ENCODE data around the gene UNC5C. TPM values are rescaled to one million over a fixed set of nuclear protein-coding genes. Genes with fewer than 3 reads are reported as not detected.

Gene UNC5C
- polyA plus RNA-seq, 1 of the 3 experiments (the other 2 are of a cell fraction), result 3.3 TPM

DNA sequence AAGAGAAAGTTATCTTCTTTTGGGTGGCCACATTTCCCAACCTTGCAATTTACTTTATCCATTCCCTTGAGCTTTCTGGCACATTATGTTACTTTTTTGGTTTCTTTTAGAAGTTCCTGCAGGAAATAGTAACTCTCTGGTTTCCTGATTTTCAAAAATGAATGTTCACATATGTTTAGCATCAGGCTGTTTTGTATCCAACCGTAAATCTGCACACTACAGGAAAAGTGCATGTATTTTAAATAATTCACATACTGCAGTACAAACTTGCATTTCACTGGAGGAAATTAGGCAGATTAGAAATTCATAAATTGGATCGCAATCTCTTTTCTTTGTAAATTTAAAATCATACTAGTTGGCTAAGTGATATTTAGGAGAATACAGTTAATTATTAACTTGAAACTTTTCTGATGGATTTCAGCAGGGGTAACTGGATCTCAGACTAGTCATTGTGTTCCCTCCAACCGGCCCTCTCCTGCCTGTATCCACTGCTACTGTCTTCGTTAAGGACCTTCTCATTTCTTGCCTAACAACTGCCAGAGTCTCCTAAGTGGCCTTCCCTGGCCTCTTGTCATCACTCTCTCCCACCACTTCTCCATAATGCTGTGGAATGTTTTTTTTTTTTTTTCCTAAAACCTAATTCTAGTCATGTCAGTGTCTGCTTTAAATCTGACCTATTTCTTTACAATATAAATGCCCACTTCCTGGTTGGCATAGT, 137.2 kb downstream of the UNC5C start:
- ChIA-PET POLR2A (no interaction called here), CTCF (no interaction called here)
- Histone ChIP-seq H3K9ac (no peak overlapping the region), H3K36me3 (replicated peaks in 1 of 2; ENCODE audit: control insufficient read depth in 1 of 2, insufficient read depth in 2 of 2, low read length in 1 of 2) (peaks cover 0 to 7% of the 10 kb centered on the region in 2 experiments), H3K9me2 (no peaks in the 10 kb centered on the region), H3K4me3 (ENCODE audit: low read depth in 2 of 2, low read length in 1 of 2) (no peak overlapping the region), H3K9me3 (no peaks in the 10 kb centered on the region), H3F3A (replicated peaks; ENCODE audit: insufficient read depth) (no peaks in the 10 kb centered on the region), H3K4me2 (no peak overlapping the region), H3K27me3 (ENCODE audit: insufficient read depth) (no peaks in the 10 kb centered on the region), H3K4me1 (ENCODE audit: control insufficient read depth in 1 of 2, insufficient read depth in 2 of 2, low read depth in 1 of 2, low read length in 1 of 2) (peaks cover 17 to 46% of the 10 kb centered on the region in 2 experiments; a peak in 3 of 4 replicates), H2AFZ (ENCODE audit: low read depth) (no peak overlapping the region; the same call in 1 of the 2 replicates), H4K20me1 (ENCODE audit: insufficient read depth) (no peaks in the 10 kb centered on the region), H3K27ac (ENCODE audit: low read depth in 2 of 2, low read length in 1 of 2) (peak overlapping the region in 1 of 2 experiments; percentile 64; a peak in 2 of 4 replicates), H3K79me2 (ENCODE audit: insufficient read depth) (no peaks in the 10 kb centered on the region)
- no peak for DNase-seq
- no peak for TF ChIP-seq MEF2A (IDR thresholded peaks at IDR 0.05; ENCODE audit: borderline replicate concordance, low read depth)
- no peak for TF ChIP-seq RCOR1 (IDR thresholded peaks at IDR 0.05; ENCODE audit: low read length)
- TF ChIP-seq SIN3A (IDR thresholded peaks at IDR 0.05; ENCODE audit: borderline replicate concordance, low read depth, low read length), result no peak
- TF ChIP-seq, protein P1, sequence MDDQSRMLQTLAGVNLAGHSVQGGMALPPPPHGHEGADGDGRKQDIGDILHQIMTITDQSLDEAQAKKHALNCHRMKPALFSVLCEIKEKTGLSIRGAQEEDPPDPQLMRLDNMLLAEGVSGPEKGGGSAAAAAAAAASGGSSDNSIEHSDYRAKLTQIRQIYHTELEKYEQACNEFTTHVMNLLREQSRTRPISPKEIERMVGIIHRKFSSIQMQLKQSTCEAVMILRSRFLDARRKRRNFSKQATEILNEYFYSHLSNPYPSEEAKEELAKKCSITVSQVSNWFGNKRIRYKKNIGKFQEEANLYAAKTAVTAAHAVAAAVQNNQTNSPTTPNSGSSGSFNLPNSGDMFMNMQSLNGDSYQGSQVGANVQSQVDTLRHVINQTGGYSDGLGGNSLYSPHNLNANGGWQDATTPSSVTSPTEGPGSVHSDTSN (IDR thresholded peaks at IDR 0.05), result no peak
- no peak for TF ChIP-seq POLR2AphosphoS5 (IDR thresholded peaks at IDR 0.05; ENCODE audit: low read depth, low read length)
- WGBS (ENCODE audit: low lambda C conversion rate), result 84% methylated on average over 4 of the region's 4 CpGs

DNA sequence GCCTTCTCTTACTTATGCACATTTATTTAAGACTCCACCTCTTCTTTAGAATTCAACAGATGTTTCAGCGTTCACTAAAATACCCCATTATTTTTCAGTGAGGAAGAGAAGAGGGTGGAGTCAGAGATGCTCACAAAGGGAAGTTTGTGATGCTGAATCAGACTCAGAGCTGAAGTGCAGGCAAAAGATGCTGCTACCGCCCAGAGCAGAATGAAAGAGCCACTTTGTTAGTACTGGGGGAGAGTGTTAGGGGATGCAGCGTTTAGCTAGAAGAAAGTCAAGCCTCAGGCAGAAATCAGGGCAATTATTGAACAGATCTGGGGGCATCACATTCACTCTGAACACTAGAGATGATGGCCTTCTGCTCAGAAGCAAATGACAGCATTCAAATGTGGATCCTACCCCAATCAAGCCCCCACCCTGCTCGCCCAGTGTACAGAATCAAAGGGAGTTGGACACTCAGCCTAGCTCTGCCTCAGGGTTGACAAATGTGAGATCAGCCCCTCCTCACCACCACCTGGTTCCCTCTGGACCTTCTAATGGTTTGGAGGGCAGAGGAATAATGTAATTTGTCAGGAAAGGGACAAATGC, 138.3 kb downstream of the UNC5C start:
- peaks cover 0 to 9% of the 10 kb centered on the region in 2 experiments for H3K36me3 ChIP-seq (replicated peaks in 1 of 2; ENCODE audit: control insufficient read depth in 1 of 2, insufficient read depth in 2 of 2, low read length in 1 of 2)
- H3K79me2 ChIP-seq (ENCODE audit: insufficient read depth), result no peaks in the 10 kb centered on the region
- H3K9ac ChIP-seq, result no peak overlapping the region
- H3K27ac ChIP-seq (ENCODE audit: low read depth in 2 of 2, low read length in 1 of 2), result peak overlapping the region in 1 of 2 experiments; percentile 64; a peak in 2 of 4 replicates
- H3K4me3 ChIP-seq (ENCODE audit: low read depth in 2 of 2, low read length in 1 of 2), result no peak overlapping the region
- no peaks in the 10 kb centered on the region for H3K9me3 ChIP-seq
- H3K4me1 ChIP-seq (ENCODE audit: control insufficient read depth in 1 of 2, insufficient read depth in 2 of 2, low read depth in 1 of 2, low read length in 1 of 2), result peaks cover 17 to 48% of the 10 kb centered on the region in 2 experiments; a peak in 3 of 4 replicates
- 76% methylated on average over 4 of the region's 4 CpGs for WGBS (ENCODE audit: low lambda C conversion rate)
- H3K9me2 ChIP-seq, result no peaks in the 10 kb centered on the region
- CTCF ChIA-PET, result no interaction called here
- H3K27me3 ChIP-seq (ENCODE audit: insufficient read depth), result no peaks in the 10 kb centered on the region
- no peak for DNase-seq
- POLR2A ChIA-PET, result no interaction called here
- TF ChIP-seq TCF12 (IDR thresholded peaks at IDR 0.05) (no peak), SMC3 (IDR thresholded peaks at IDR 0.05; ENCODE audit: low read depth, low read length) (no peak), TAF1 (IDR thresholded peaks at IDR 0.05; ENCODE audit: borderline replicate concordance, low read depth, low read length) (no peak), RAD21 (IDR thresholded peaks at IDR 0.05; ENCODE audit: low read length) (no peak), POLR2AphosphoS5 (IDR thresholded peaks at IDR 0.05; ENCODE audit: low read depth, low read length) (no peak), RFX5 (IDR thresholded peaks at IDR 0.05; ENCODE audit: low read length) (no peak), FOXM1 (IDR thresholded peaks at IDR 0.05; ENCODE audit: low read depth) (no peak), EZH2phosphoT487 (IDR thresholded peaks at IDR 0.05; ENCODE audit: borderline replicate concordance, low read depth) (no peak), RCOR1 (IDR thresholded peaks at IDR 0.05; ENCODE audit: low read length) (no peak), FOXJ3 (CRISPR knock-in tag; IDR thresholded peaks at IDR 0.05) (no peak)
- TF ChIP-seq, protein P2, sequence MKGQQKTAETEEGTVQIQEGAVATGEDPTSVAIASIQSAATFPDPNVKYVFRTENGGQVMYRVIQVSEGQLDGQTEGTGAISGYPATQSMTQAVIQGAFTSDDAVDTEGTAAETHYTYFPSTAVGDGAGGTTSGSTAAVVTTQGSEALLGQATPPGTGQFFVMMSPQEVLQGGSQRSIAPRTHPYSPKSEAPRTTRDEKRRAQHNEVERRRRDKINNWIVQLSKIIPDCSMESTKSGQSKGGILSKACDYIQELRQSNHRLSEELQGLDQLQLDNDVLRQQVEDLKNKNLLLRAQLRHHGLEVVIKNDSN (IDR thresholded peaks at IDR 0.05; ENCODE audit: borderline replicate concordance, low read depth), result no peak
- TF ChIP-seq, protein P3, sequence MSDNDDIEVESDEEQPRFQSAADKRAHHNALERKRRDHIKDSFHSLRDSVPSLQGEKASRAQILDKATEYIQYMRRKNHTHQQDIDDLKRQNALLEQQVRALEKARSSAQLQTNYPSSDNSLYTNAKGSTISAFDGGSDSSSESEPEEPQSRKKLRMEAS (IDR thresholded peaks at IDR 0.05; ENCODE audit: low read depth), result no peak
- no peak overlapping the region for H3K4me2 ChIP-seq
- H3F3A ChIP-seq (replicated peaks; ENCODE audit: insufficient read depth), result no peaks in the 10 kb centered on the region
- no peaks in the 10 kb centered on the region for H4K20me1 ChIP-seq (ENCODE audit: insufficient read depth)
- no peak overlapping the region for H2AFZ ChIP-seq (ENCODE audit: low read depth)
